H1 (cell line): Measurements from ENCODE around the gene ST3GAL2. TPM values are rescaled to one million over a fixed set of nuclear protein-coding genes. Genes with fewer than 3 reads are reported as not detected.

Source experiments
- EGR1 ChIP-seq: IDR thresholded peaks from 2 replicates; pipeline ENCODE4 v1.6.1; 2011; ENCODE audit warnings: low read depth, low read length, borderline replicate concordance
- FOSL1 ChIP-seq: IDR thresholded peaks from 2 replicates; pipeline ENCODE4 v1.6.1; 2011; ENCODE audit warnings: mild to moderate bottlenecking, low read depth, low read length, moderate library complexity; ENCODE audit not compliant: insufficient read depth
- HDAC2 ChIP-seq, 2 experiments: fragments of 300-600 bp in 1 of 2; sonication (generic) in 1 of 2; IDR thresholded peaks; 2 replicates each; pipeline ENCODE4 v1.6.1; 2011 to 2012; ENCODE audit warnings: low read depth in 2 of 2, low read length in 2 of 2, mild to moderate bottlenecking in 2 of 2, moderate library complexity in 2 of 2, borderline replicate concordance in 1 of 2, inconsistent platforms in 1 of 2
- SAP30 ChIP-seq: fragments of 300-600 bp; sonication (generic); IDR thresholded peaks from 2 replicates; pipeline ENCODE4 v1.7.1; 2012; ENCODE audit warnings: low read length, moderate library complexity, mild to moderate bottlenecking, inconsistent platforms; ENCODE audit not compliant: insufficient read depth, insufficient replicate concordance
- SIRT6 ChIP-seq: IDR thresholded peaks from one replicate; pipeline ENCODE4 v1.7.1; 2012; ENCODE audit warnings: low read length, inconsistent platforms
- SIX5 ChIP-seq: IDR thresholded peaks from 2 replicates; pipeline ENCODE4 v1.6.1; 2011; ENCODE audit warnings: mild to moderate bottlenecking, low read depth, low read length
- polyA plus RNA-seq, 7 experiments: library from polyadenylated mRNA; depleted of rRNA in 3 of 7; stranded (reverse) in 5 of 7; unstranded in 2 of 7; fragments of >200 nt in 5 of 7; fragments of 200-250 nt in 2 of 7; gene quantifications; 1 replicate in 5 of 7; 2 replicates in 1 of 7; 4 replicates in 1 of 7; pipeline versions ENCODE4 v1.2.1 to v1.2.3, GENCODE V29; 2011 to 2013; ENCODE audit warnings: missing spikeins in 2 of 7, mixed read lengths in 2 of 7
- total RNA-seq: library from RNA; stranded (reverse); fragmentation: NEBNext Ultra II Directional; extraction: Animal tissue kit (Norgen Biotek cat#: 25700); gene quantifications from 2 replicates; pipeline ENCODE4 v1.2.1, GENCODE V29; 2021

The ST3GAL2 gene
- total and polyA plus RNA-seq, 2 of the 8 experiments (the other 6 are each of a cell fraction or from before 2014, with no cell fraction given), result 14.4 to 39.7 TPM

- TF ChIP-seq EGR1 (no peak), HDAC2 (IDR thresholded peaks at IDR 0.05; ENCODE audit: borderline replicate concordance in 1 of 2, low read depth in 2 of 2, low read length in 2 of 2) (no peak), FOSL1 (no peak), SAP30 (no peak), SIRT6 (no peak), SIX5 (no peak)
These were observed 20.5 kb downstream of the ST3GAL2 start (continued) for GRCh38 chr16:70418274-70418992.
